Calu3 (cell line): ENCODE measurements around the gene TEAD1. TPM values are rescaled to one million over a fixed set of nuclear protein-coding genes. Genes with fewer than 3 reads are reported as not detected.

Experiments
- BruUV-seq: library from RNA; stranded (reverse); fragments of 400-500 nt; replicated peaks from 2 replicates; lab custom pipeline; 2021; lab: Mats Ljungman, UMichigan
- CTCF ChIA-PET: fragments of 300-600 bp; sonication (Branson Sonifier 250); formaldehyde crosslinking; loops from one replicate; lab custom pipeline; 2022; ENCODE audit warnings: antibody characterized with exemption; lab: Charles Lee
- DNase-seq: peaks from one replicate; pipeline ENCODE4 v3.0.0; 2022
- H3K27ac Mint-ChIP-seq: one replicate; pipeline ENCODE4 v1.8.0; 2022; ENCODE audit warnings: mixed read lengths; ENCODE audit not compliant: unreplicated experiment
- H3K27me3 Mint-ChIP-seq: one replicate; pipeline ENCODE4 v1.8.0; 2022; ENCODE audit warnings: mixed read lengths; ENCODE audit not compliant: unreplicated experiment
- H3K36me3 Mint-ChIP-seq: one replicate; pipeline ENCODE4 v1.8.0; 2022; ENCODE audit warnings: mild to moderate bottlenecking, moderate library complexity, mixed read lengths; ENCODE audit not compliant: insufficient read depth, unreplicated experiment
- H3K4me1 Mint-ChIP-seq: one replicate; pipeline ENCODE4 v1.8.0; 2022; ENCODE audit warnings: mild to moderate bottlenecking, low read depth, mixed read lengths; ENCODE audit not compliant: unreplicated experiment
- H3K4me3 Mint-ChIP-seq: one replicate; pipeline ENCODE4 v1.8.0; 2022; ENCODE audit warnings: mild to moderate bottlenecking, low read depth, moderate library complexity, mixed read lengths; ENCODE audit not compliant: unreplicated experiment
- H3K9me3 Mint-ChIP-seq: one replicate; pipeline ENCODE4 v1.8.0; 2022; ENCODE audit warnings: low read depth, mixed read lengths; ENCODE audit not compliant: unreplicated experiment
- intact Hi-C: fragments of 100-400 bp; cut with micrococcal nuclease; formaldehyde crosslinking; loops from one replicate; pipeline ENCODE4 v1.10.0; 2022; ENCODE audit not compliant: unreplicated experiment
- total RNA-seq: library from RNA; stranded (reverse); gene quantifications from 2 replicates; pipeline ENCODE4 v1.2.3, GENCODE V29; 2022
- TF ChIP-seq, protein P1 (sequence below): fragments of 200-600 bp; IDR thresholded peaks from one replicate; pipeline ENCODE4 v1.8.0; 2022; ENCODE audit warnings: antibody characterized with exemption; ENCODE audit not compliant: unreplicated experiment

Gene TEAD1
- total RNA-seq, 1 experiment from 2014 or later = 104 TPM

DNA sequence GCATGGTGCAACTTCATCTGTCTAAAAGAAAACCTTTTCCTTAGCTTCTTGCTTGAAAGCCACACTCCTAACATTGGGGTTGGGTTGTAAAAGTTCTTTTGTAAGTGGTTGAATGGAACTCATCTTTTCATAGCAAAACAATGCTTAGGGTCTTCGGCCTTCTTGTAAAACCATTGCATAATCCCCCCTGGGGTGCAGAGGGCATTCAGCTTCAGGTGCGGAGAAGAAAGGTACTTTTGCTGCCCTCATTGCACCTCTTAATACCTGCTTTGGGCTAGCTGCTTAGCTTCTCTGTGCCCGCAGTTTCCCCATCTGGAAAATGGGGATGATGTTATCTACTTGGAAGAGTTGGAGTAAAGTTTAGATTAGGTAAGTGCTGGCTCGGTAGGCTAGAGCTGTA, 10.1 kb downstream of the TEAD1 start:
- H3K36me3 Mint-ChIP-seq = peaks cover 42% of the 10 kb centered on the region
- no TSS peak for BruUV-seq
- no peaks in the 10 kb centered on the region for H3K9me3 Mint-ChIP-seq
- H3K4me3 Mint-ChIP-seq = no peak overlapping the region
- intact Hi-C loops = loop anchor here (10.0 kb wide), 1 partner anchor 200 kb away; no protein-coding TSS in a partner anchor
- CTCF ChIA-PET = interaction anchor here (1.2 kb wide), 1 partner anchor 204 kb away, joined by 6 read pairs; no protein-coding TSS in a partner anchor
- no peak for DNase-seq
- TF ChIP-seq, protein P1, sequence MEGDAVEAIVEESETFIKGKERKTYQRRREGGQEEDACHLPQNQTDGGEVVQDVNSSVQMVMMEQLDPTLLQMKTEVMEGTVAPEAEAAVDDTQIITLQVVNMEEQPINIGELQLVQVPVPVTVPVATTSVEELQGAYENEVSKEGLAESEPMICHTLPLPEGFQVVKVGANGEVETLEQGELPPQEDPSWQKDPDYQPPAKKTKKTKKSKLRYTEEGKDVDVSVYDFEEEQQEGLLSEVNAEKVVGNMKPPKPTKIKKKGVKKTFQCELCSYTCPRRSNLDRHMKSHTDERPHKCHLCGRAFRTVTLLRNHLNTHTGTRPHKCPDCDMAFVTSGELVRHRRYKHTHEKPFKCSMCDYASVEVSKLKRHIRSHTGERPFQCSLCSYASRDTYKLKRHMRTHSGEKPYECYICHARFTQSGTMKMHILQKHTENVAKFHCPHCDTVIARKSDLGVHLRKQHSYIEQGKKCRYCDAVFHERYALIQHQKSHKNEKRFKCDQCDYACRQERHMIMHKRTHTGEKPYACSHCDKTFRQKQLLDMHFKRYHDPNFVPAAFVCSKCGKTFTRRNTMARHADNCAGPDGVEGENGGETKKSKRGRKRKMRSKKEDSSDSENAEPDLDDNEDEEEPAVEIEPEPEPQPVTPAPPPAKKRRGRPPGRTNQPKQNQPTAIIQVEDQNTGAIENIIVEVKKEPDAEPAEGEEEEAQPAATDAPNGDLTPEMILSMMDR = no peak
- H3K27ac Mint-ChIP-seq = peak overlapping the region; percentile 68
- H3K4me1 Mint-ChIP-seq = peaks cover 91% of the 10 kb centered on the region
- H3K27me3 Mint-ChIP-seq = no peaks in the 10 kb centered on the region

DNA sequence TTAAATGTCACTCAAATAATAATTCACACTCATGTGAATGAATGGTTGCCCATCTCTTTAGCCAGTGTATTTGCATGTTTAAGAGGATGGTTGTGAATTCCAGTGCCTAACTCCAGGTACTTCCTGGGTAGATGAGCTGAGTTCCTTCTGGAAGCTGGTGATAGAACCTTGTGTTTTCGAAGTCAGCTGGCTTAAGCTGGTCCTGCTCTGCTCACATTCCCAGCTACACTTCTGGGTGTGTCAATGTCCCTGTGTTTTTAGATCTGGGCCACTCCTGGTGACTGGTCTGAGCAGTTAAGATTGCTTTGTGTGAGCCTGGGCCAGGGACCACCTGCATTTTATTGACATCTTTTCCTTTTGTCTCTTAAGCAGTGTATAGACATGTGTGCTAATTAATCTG, 10.6 kb downstream of the TEAD1 start:
- DNase-seq = no peak
- intact Hi-C loops = loop anchor here (10.0 kb wide), 1 partner anchor 200 kb away; no protein-coding TSS in a partner anchor
- peaks cover 90% of the 10 kb centered on the region for H3K4me1 Mint-ChIP-seq
- CTCF ChIA-PET = interaction anchor here (1.2 kb wide), 1 partner anchor 203 kb away, joined by 6 read pairs; no protein-coding TSS in a partner anchor
- H3K27ac Mint-ChIP-seq = peak overlapping the region; percentile 68
- no TSS peak for BruUV-seq
- no peaks in the 10 kb centered on the region for H3K9me3 Mint-ChIP-seq
- TF ChIP-seq, protein P1 = no peak
- H3K4me3 Mint-ChIP-seq = no peak overlapping the region
- H3K27me3 Mint-ChIP-seq = no peaks in the 10 kb centered on the region
- peaks cover 42% of the 10 kb centered on the region for H3K36me3 Mint-ChIP-seq

DNA sequence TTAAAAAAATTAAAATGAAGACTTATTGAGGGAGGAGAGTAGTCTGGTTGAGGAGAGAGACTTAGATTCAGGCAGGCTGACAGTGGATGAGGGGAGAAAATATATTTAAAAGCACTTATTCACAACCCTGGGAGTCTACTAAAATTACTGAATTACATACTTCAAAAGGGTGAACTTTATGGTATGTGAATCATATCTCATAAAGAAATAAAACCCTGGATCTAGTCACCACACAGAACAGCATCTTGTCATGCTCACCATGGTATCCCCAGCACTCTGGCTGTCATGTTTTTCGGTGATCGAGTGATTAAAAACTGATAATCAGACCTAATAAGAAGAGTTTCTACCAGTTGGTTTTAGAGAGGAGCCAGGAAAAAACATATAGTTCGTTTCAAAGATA, 11.0 kb downstream of the TEAD1 start:
- peaks cover 39% of the 10 kb centered on the region for H3K36me3 Mint-ChIP-seq
- CTCF ChIA-PET = interaction anchor here (1.2 kb wide), 1 partner anchor 203 kb away, joined by 6 read pairs; no protein-coding TSS in a partner anchor
- peak overlapping the region; percentile 68 for H3K27ac Mint-ChIP-seq
- DNase-seq = no peak
- peaks cover 88% of the 10 kb centered on the region for H3K4me1 Mint-ChIP-seq
- intact Hi-C loops = loop anchor here (10.0 kb wide), 1 partner anchor 200 kb away; no protein-coding TSS in a partner anchor
- no peaks in the 10 kb centered on the region for H3K27me3 Mint-ChIP-seq
- H3K4me3 Mint-ChIP-seq = no peak overlapping the region
- H3K9me3 Mint-ChIP-seq = no peaks in the 10 kb centered on the region
- no TSS peak for BruUV-seq
- TF ChIP-seq, protein P1 = no peak

DNA sequence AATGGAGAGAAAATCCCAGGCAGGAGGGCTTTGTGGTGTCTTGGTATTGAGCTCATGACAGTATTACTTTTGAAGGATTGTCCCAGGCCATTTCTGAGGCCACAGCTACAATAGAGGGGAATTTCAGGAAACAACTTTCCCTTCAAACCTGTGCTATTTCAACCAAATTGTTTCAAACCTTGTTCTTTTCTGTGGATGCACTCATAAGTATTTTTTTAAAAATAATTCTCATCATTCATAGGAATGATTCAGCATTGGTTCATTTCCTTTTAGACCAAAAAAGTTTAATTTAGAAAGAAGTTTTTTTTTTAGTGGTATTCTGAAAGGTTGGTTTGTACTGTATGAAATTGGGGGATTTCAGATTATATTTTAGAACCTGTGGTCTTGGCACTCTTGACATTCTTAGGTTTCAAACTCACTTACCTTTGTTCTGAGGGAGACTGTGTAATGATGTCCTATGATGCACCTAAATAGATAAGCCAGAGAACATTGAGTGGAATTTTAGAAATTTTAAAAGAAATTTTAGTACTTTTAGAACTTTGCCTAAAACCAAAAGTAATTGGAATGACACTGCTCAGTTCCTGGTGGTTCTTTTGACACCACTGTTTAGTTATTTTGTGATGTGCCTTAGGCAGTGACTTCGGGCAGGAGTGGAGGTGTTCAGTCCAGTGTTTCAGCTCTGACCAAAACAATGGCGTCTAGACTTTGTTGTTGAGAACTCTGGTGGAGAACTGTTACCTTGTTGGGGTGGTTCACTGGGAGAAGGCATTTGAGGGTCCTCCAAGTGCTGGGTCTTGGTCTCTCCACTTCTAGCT, 12.2 kb downstream of the TEAD1 start:
- Mint-ChIP-seq H3K4me3 (peak overlapping the region; percentile 18), H3K36me3 (peaks cover 30% of the 10 kb centered on the region), H3K9me3 (no peaks in the 10 kb centered on the region), H3K4me1 (peaks cover 92% of the 10 kb centered on the region), H3K27ac (peak overlapping the region; percentile 30), H3K27me3 (no peaks in the 10 kb centered on the region)
- CTCF ChIA-PET = interaction anchor here (1.0 kb wide), 1 partner anchor 142 kb away, joined by 4 read pairs; no protein-coding TSS in a partner anchor
- no TSS peak for BruUV-seq
- DNase-seq = no peak
- intact Hi-C loops = loop anchor here (10.0 kb wide), 1 partner anchor 198 kb away; no protein-coding TSS in a partner anchor
- TF ChIP-seq, protein P1 = no peak
